NCI-H345 treated with DMSO at 0.1 percent for 48 hours (cell line): ENCODE measurements around the gene FAM222A.

ENCODE experiments used
- DNase-seq: peaks from one replicate; lab custom pipeline; 2025; ENCODE audit not compliant: unreplicated experiment; lab: John Stamatoyannopoulos, UW

FAM222A gene

GRCh38 chr12:109710747-109711595, 2.7 kb upstream of the FAM222A start:
- DNase-seq = no peak

GRCh38 chr12:109711596-109712461, 1.8 kb upstream of the FAM222A start:
- DNase-seq = no peak

- DNase-seq = no peak
These were observed 702 bp downstream of the FAM222A start for GRCh38 chr12:109714141-109714912.

GRCh38 chr12:109714913-109715244, 1.3 kb downstream of the FAM222A start:
- no peak for DNase-seq

- DNase-seq = no peak
These were observed 1.9 kb downstream of the FAM222A start for GRCh38 chr12:109715310-109716091.

GRCh38 chr12:109716092-109716479, 2.5 kb downstream of the FAM222A start:
- DNase-seq = no peak

GRCh38 chr12:109716512-109717389, 3.1 kb downstream of the FAM222A start:
- no peak for DNase-seq

- no peak for DNase-seq
These were observed 4.0 kb downstream of the FAM222A start for GRCh38 chr12:109717390-109718357.

GRCh38 chr12:109718390-109718789, 4.8 kb downstream of the FAM222A start:
- DNase-seq = no peak

- DNase-seq = no peak
These were observed 5.7 kb downstream of the FAM222A start for GRCh38 chr12:109719123-109720022.

GRCh38 chr12:109720152-109720856, 6.7 kb downstream of the FAM222A start:
- no peak for DNase-seq

GRCh38 chr12:109720857-109721189, 7.2 kb downstream of the FAM222A start:
- no peak for DNase-seq

GRCh38 chr12:109721276-109721675, 7.7 kb downstream of the FAM222A start:
- DNase-seq = no peak

GRCh38 chr12:109722022-109722720, 8.5 kb downstream of the FAM222A start:
- DNase-seq = no peak

GRCh38 chr12:109722721-109723094, 9.1 kb downstream of the FAM222A start:
- DNase-seq = no peak

- DNase-seq = no peak
These were observed 9.8 kb downstream of the FAM222A start for GRCh38 chr12:109723311-109723881.
